Endothelial cell of umbilical vein (primary cell): ENCODE measurements around the gene MFNG. TPM values are rescaled to one million over a fixed set of nuclear protein-coding genes. Genes with fewer than 3 reads are reported as not detected.

ENCODE experiments used
- BruUV-seq: library from RNA; stranded (reverse); fragments of 400-500 nt; replicated peaks from 2 replicates; lab custom pipeline; 2021; lab: Mats Ljungman, UMichigan
- CTCF ChIA-PET: fragments of 300-600, 350-600 bp; sonication (Branson Sonifier 250); formaldehyde crosslinking; loops from one replicate; lab custom pipeline; 2021; ENCODE audit warnings: antibody characterized with exemption, inconsistent platforms; lab: Charles Lee
- POLR2A ChIA-PET: fragments of 300-600, 350-600 bp; sonication (Branson Sonifier 250); formaldehyde crosslinking; loops from one replicate; lab custom pipeline; 2021; ENCODE audit warnings: antibody characterized with exemption, inconsistent platforms; lab: Charles Lee
- DNase-seq: peaks from one replicate; pipeline ENCODE4 v3.0.0-alpha.2; 2011; ENCODE audit warnings: low read depth, low spot score
- FAIRE-seq: peaks from 2 replicates; lab custom pipeline; 2011; peaks lifted over from hg19 to GRCh38; lab: Jason Lieb, UNC
- H2AFZ ChIP-seq: 2 replicates; pipeline ENCODE4 v1.6.0; 2012; ENCODE audit warnings: low read depth, low read length, control low read depth, inconsistent platforms
- H3K27ac ChIP-seq: 2 replicates; pipeline ENCODE4 v1.5.1; 2011; ENCODE audit warnings: low read depth, mild to moderate bottlenecking, control low read depth, low read length, moderate library complexity; ENCODE audit not compliant: insufficient read depth
- H3K27me3 ChIP-seq, 2 experiments: 2 replicates each; pipeline versions ENCODE4 v1.6.0 to v1.6.1; 2011; ENCODE audit warnings: low read length in 2 of 2, mixed read lengths in 1 of 2; ENCODE audit not compliant: control insufficient read depth in 2 of 2, insufficient read depth in 2 of 2
- H3K36me3 ChIP-seq, 2 experiments: 2 replicates in 1 of 2; 3 replicates in 1 of 2; pipeline ENCODE4 v1.5.1; 2011; ENCODE audit warnings: low read length in 2 of 2, mild to moderate bottlenecking in 1 of 2, moderate library complexity in 1 of 2; ENCODE audit not compliant: control insufficient read depth in 2 of 2, insufficient read depth in 2 of 2; ENCODE audit errors: extremely low read depth in 1 of 2
- H3K4me1 ChIP-seq: 3 replicates; pipeline ENCODE4 v1.5.1; 2011; ENCODE audit warnings: mild to moderate bottlenecking, low read length; ENCODE audit not compliant: control insufficient read depth, insufficient read depth; ENCODE audit errors: extremely low read depth
- H3K4me2 ChIP-seq: 2 replicates; pipeline ENCODE4 v1.6.1; 2011; ENCODE audit warnings: low read length, control low read depth, mixed read lengths; ENCODE audit not compliant: insufficient read depth
- H3K4me3 ChIP-seq, 3 experiments: fragments of 200-600 bp in 1 of 3; sonication (generic), shearing (Covaris generic) in 1 of 3; replicated peaks in 1 of 3; 2 replicates each; pipeline ENCODE4 v1.5.1; 2011 to 2016; ENCODE audit warnings: control low read depth in 3 of 3, low read length in 3 of 3, mild to moderate bottlenecking in 2 of 3, inconsistent platforms in 1 of 3, low read depth in 1 of 3, moderate library complexity in 1 of 3; ENCODE audit not compliant: insufficient read depth in 1 of 3
- H3K79me2 ChIP-seq: 2 replicates; pipeline ENCODE4 v1.6.0; 2012; ENCODE audit warnings: low read length, inconsistent platforms; ENCODE audit not compliant: control insufficient read depth, insufficient read depth
- H3K9ac ChIP-seq: replicated peaks from 2 replicates; pipeline ENCODE3; 2011; ENCODE audit warnings: low read length, control low read depth; ENCODE audit not compliant: insufficient read depth; ENCODE audit errors: extremely low read depth
- H3K9me1 ChIP-seq: replicated peaks from 3 replicates; pipeline ENCODE4 v1.6.0; 2011; ENCODE audit warnings: mild to moderate bottlenecking, low read length; ENCODE audit not compliant: control insufficient read depth, insufficient read depth; ENCODE audit errors: extremely low read depth
- H3K9me3 ChIP-seq: replicated peaks from 2 replicates; pipeline ENCODE4 v1.5.1; 2012; ENCODE audit warnings: low read length, inconsistent platforms; ENCODE audit not compliant: control insufficient read depth, insufficient read depth
- H4K20me1 ChIP-seq: replicated peaks from 2 replicates; pipeline ENCODE3; 2011; ENCODE audit warnings: mild to moderate bottlenecking, low read length; ENCODE audit not compliant: control insufficient read depth, insufficient read depth; ENCODE audit errors: extremely low read depth
- EZH2 ChIP-seq: IDR thresholded peaks from 2 replicates; pipeline ENCODE4 v1.6.1; 2012; ENCODE audit warnings: borderline replicate concordance, low read depth, mild to moderate bottlenecking, moderate library complexity, low read length, inconsistent platforms; ENCODE audit not compliant: severe bottlenecking
- FOS ChIP-seq: IDR thresholded peaks from 2 replicates; pipeline ENCODE4 v1.6.1; 2011; ENCODE audit warnings: mild to moderate bottlenecking, low read length, moderate library complexity, borderline replicate concordance; ENCODE audit not compliant: insufficient read depth
- GATA2 ChIP-seq: IDR thresholded peaks from 2 replicates; pipeline ENCODE4 v1.7.0; 2011; ENCODE audit warnings: low read depth, mild to moderate bottlenecking, moderate library complexity, mixed read lengths, low read length; ENCODE audit not compliant: insufficient read length, insufficient read depth
- JUN ChIP-seq: IDR thresholded peaks from 2 replicates; pipeline ENCODE4 v1.6.1; 2011; ENCODE audit warnings: borderline replicate concordance, low read depth; ENCODE audit not compliant: insufficient read length, insufficient read depth
- MYC ChIP-seq: IDR thresholded peaks from one replicate; pipeline ENCODE4 v1.6.1; 2011; ENCODE audit warnings: mild to moderate bottlenecking, low read depth, low read length
- POLR2A ChIP-seq: IDR thresholded peaks from 2 replicates; pipeline ENCODE4 v1.6.1; 2012; ENCODE audit warnings: low read depth, mild to moderate bottlenecking, control low read depth, low read length
- POLR2AphosphoS5 ChIP-seq: IDR thresholded peaks from 2 replicates; pipeline ENCODE4 v1.6.1; 2012; ENCODE audit warnings: low read depth, mild to moderate bottlenecking, control low read depth, low read length, moderate library complexity; ENCODE audit not compliant: insufficient read depth
- dilution Hi-C: fragments of 300-500 bp; cut with MboI; formaldehyde crosslinking; loops from one replicate; pipeline ENCODE4 v1.15.0; 2019; ENCODE audit warnings: low sequenced_read_pairs; ENCODE audit not compliant: extremely low pct_ligation_motif_present
- intact Hi-C: fragments of 100-400 bp; cut with micrococcal nuclease; formaldehyde crosslinking; loops from one replicate; pipeline ENCODE4 v1.10.0; 2022
- polyA plus RNA-seq, 4 experiments: library from polyadenylated mRNA; depleted of rRNA in 3 of 4; stranded (reverse) in 3 of 4; unstranded in 1 of 4; fragments of >200 nt; gene quantifications; 2 replicates each; pipeline versions ENCODE4 v1.2.1 to v1.2.3, GENCODE V29; 2011 to 2012; ENCODE audit warnings: missing spikeins in 1 of 4
- total RNA-seq: library from RNA; stranded (reverse); gene quantifications from 2 replicates; pipeline ENCODE4 v1.2.3, GENCODE V29; 2021
- TF ChIP-seq, protein P1 (sequence below): IDR thresholded peaks from 2 replicates; pipeline ENCODE4 v1.6.1; 2011; ENCODE audit not compliant: insufficient read depth, insufficient read length
- TF ChIP-seq, protein P2 (sequence below), 2 donors: IDR thresholded peaks; 1 replicate in 1 of 2; 2 replicates in 1 of 2; pipeline ENCODE4 v1.5.1; 2011; ENCODE audit warnings: low read length in 2 of 2, mild to moderate bottlenecking in 2 of 2, moderate library complexity in 2 of 2, control low read depth in 1 of 2, inconsistent platforms in 1 of 2, low read depth in 1 of 2; ENCODE audit not compliant: insufficient read depth in 1 of 2; ENCODE audit errors: extremely low read depth in 1 of 2

Gene MFNG
- total and polyA plus RNA-seq, 2 donors (not counting 3 experiments of a cell fraction or from before 2014, with no cell fraction given) = 188 to 257 TPM

DNA sequence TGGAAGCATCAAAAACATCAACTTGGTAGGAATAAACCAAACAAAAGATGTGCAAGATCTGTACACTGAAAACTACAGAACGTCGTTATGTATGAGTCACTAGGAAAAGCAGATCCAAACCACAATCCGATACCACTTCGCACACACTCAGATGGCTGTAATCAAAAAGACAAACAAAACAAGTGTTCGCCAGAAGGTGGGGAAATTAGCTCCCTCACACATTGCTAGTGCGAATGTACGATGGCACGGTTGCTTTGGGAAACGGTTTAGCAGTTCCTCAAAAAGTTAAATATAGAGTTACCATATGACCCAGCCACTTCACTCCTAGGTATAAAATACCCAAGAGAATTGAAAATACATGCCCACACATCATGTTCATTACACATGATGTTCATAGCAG, 47.8 kb upstream of the MFNG start:
- dilution Hi-C loops (no loop called here), intact Hi-C loops (no loop called here)
- H3K79me2 ChIP-seq = no peaks in the 10 kb centered on the region
- no peaks in the 10 kb centered on the region for H3K9me3 ChIP-seq
- peaks cover 3% of the 10 kb centered on the region for H3K4me1 ChIP-seq
- DNase-seq (no peak), FAIRE-seq (peak; percentile 75)
- ChIA-PET CTCF (interaction anchor here (0.8 to 2.5 kb wide), 3 partner anchors 58 to 329 kb away, joined by 3 to 14 read pairs (median 3); no protein-coding TSS in a partner anchor), POLR2A (no interaction called here)
- TF ChIP-seq FOS (peak; percentile 42), EZH2 (no peak)
- no peak overlapping the region for H3K4me3 ChIP-seq
- H3K9me1 ChIP-seq = no peaks in the 10 kb centered on the region
- no TSS peak for BruUV-seq
- no peaks in the 10 kb centered on the region for H4K20me1 ChIP-seq
- H3K36me3 ChIP-seq = no peaks in the 10 kb centered on the region
- no peak overlapping the region for H3K27ac ChIP-seq
- no peaks in the 10 kb centered on the region for H3K27me3 ChIP-seq
- no peak overlapping the region for H3K4me2 ChIP-seq
- H3K9ac ChIP-seq = no peak overlapping the region
- H2AFZ ChIP-seq = no peak overlapping the region

DNA sequence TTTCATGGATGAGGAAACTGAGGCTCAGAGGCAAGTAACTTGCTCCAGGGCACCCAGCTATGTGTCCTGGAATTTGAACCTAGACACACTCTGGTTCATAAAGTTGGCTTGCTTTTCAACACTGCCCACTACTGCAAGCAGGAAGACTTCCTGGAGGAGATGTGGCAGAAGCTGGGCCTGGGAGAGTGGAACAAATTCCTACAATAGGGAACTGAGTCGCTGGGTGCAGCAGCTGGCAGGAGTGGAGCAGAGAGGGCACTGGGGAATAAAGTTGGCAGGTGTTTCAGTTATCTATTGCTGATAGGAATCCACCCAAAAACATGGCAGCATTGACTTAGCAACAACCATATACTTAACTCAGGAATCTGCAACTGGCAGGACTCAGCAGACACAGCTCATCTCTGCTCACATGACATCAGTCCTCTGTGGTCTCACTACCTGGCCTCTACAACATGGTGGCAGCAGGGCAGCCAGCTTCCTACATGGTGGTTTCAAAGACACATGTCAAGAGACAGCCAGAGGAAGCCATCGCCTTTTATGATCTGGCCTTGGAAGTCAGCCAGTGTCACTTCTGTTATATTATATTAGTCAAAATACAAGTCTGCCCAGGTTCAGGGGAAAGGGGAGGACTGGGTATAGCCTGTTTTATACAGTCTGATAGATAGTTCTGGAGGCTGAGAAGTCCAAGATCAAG, 43.6 kb upstream of the MFNG start:
- Histone ChIP-seq H3K36me3 (no peaks in the 10 kb centered on the region), H3K9me3 (no peaks in the 10 kb centered on the region), H3K27me3 (no peaks in the 10 kb centered on the region), H3K4me1 (peaks cover 16% of the 10 kb centered on the region), H3K4me2 (no peak overlapping the region), H3K79me2 (no peaks in the 10 kb centered on the region), H3K4me3 (no peak overlapping the region), H2AFZ (no peak overlapping the region), H3K9ac (no peak overlapping the region), H3K27ac (no peak overlapping the region), H3K9me1 (no peaks in the 10 kb centered on the region), H4K20me1 (no peaks in the 10 kb centered on the region)
- POLR2A ChIA-PET = no interaction called here
- CTCF ChIA-PET = interaction anchor here (0.9 to 1.4 kb wide), 3 partner anchors 20 to 213 kb away, joined by 3 to 4 read pairs (median 3); no protein-coding TSS in a partner anchor
- dilution Hi-C loops = no loop called here
- no peak for TF ChIP-seq MYC
- TF ChIP-seq, protein P1, sequence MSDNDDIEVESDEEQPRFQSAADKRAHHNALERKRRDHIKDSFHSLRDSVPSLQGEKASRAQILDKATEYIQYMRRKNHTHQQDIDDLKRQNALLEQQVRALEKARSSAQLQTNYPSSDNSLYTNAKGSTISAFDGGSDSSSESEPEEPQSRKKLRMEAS = no peak
- TF ChIP-seq, protein P2, sequence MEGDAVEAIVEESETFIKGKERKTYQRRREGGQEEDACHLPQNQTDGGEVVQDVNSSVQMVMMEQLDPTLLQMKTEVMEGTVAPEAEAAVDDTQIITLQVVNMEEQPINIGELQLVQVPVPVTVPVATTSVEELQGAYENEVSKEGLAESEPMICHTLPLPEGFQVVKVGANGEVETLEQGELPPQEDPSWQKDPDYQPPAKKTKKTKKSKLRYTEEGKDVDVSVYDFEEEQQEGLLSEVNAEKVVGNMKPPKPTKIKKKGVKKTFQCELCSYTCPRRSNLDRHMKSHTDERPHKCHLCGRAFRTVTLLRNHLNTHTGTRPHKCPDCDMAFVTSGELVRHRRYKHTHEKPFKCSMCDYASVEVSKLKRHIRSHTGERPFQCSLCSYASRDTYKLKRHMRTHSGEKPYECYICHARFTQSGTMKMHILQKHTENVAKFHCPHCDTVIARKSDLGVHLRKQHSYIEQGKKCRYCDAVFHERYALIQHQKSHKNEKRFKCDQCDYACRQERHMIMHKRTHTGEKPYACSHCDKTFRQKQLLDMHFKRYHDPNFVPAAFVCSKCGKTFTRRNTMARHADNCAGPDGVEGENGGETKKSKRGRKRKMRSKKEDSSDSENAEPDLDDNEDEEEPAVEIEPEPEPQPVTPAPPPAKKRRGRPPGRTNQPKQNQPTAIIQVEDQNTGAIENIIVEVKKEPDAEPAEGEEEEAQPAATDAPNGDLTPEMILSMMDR (IDR thresholded peaks at IDR 0.05; ENCODE audit: extremely low read depth in 1 of 2, insufficient read depth in 1 of 2, low read depth in 1 of 2, low read length in 2 of 2) = no peak
- no peak for TF ChIP-seq FOS
- TF ChIP-seq JUN = no peak
- no peak for TF ChIP-seq EZH2
- TF ChIP-seq POLR2AphosphoS5 = no peak
- TF ChIP-seq GATA2 = no peak
- no peak for TF ChIP-seq POLR2A
- FAIRE-seq (no peak), DNase-seq (no peak)
- no TSS peak for BruUV-seq
- intact Hi-C loops = no loop called here
